Measurements from ENCODE around the gene URI1.

The URI1 gene

DNA sequence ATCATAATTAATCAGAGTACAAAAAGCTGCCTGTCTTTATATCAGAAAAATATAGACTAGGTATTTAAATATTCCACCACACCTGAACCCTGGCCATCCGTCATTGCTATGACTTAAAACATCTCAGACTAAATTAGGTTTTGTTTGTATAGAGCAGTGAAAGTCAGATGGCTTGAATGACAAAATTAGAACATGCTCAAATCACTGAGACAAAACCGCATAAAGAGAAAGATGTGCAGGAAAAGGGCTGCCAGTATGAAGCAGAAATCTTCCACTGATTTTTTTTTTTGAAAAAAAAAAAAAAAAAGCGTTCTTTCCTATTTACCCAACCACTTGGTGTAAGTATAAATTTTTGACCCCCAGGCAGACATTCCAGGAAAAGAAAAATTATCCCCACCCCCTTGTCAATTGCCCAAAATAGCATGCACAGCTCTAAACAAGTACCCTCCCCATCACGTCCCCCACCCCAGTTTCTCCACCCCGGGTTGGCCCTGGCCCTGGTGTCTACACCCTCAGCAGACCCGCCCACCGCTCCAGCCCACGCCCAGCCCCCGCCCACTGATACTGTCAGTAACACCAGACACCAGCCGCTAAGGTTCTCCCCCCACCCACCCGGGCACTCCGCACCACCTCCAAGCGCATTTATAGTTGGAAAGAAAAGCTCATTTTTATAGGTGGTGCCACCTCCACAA is 118.6 kb downstream of the URI1 start:
- DNase-seq = no peak

DNA sequence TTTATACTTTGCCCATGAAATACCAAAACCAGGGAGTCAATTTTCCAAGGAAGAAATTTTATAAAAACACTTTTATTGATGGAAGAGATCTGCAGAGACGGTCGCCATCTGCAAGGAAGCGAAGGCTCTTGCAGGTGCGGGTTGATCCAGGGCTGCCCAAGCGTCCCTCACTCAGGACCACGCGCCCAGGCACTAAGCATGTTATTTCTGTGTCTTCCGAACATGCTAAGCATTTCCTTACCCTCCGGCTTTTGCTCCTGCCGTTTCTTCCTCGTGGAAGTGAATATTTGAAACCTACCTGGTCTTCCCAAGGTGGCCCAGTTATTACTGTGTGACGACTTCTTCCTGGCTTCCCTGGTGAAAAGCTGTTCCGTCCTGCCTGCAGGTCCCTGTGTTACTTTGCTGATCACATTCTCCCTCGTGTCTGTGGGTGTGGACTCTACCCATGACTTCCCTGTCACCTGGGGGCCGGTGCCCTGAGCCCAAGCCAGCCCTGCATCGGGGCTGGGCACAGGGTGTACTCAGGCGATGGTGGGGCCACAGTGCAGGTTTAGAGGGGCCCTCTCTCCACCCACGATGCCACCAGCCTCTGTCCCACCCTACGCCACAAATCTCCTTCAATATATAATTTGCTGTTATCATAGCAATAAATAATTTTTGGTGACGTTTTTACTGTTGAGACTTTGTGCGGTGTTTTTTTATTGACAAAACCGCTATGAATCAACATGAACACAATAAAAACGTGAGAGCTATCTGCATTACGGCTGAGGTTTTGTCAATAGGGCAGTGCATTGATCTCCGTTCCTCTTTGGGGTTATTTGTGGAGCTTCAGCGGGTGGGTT is 119.4 kb downstream of the URI1 start:
- no peak for DNase-seq

DNA sequence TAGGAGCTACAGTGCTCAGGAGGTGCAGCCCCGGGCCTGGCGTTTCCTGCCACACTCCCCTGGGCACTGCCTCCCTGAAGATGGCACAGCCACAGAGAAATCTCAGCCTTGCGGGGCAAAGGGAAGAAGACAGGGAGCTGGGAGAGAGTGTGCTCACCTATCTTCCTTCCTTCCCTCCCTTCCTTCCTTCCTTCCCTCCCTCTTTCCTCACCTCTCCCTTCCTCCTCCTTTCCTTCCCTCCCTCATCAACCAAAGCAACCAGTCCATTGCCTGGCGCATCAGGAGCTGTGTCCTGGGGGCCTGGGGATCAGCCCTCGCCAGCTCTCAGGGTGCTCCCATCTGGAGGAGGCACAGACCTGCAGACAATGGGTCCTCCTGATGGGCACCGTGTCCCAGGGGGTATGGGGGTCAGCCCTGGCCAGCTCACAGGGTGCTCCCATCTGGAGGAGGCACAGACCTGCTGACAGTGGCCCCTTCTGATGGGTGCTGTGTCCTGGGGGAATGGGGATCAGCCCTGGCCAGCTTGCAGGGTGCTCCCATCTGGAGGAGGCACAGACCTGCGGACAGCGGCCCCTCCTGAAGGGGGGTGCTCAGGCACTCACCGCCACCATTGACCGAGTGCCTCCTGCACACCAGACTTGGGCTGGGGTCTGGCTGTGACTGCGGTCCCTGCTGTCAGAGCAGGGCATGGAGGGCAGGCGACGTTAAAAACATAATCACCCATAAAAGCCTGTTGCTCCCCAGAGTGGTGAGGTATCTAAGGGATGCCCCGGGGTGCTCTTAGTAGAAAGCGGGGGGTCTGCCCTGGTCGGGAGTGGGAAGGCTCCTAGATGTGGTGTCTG is 120.2 kb downstream of the URI1 start:
- no peak for DNase-seq

DNA sequence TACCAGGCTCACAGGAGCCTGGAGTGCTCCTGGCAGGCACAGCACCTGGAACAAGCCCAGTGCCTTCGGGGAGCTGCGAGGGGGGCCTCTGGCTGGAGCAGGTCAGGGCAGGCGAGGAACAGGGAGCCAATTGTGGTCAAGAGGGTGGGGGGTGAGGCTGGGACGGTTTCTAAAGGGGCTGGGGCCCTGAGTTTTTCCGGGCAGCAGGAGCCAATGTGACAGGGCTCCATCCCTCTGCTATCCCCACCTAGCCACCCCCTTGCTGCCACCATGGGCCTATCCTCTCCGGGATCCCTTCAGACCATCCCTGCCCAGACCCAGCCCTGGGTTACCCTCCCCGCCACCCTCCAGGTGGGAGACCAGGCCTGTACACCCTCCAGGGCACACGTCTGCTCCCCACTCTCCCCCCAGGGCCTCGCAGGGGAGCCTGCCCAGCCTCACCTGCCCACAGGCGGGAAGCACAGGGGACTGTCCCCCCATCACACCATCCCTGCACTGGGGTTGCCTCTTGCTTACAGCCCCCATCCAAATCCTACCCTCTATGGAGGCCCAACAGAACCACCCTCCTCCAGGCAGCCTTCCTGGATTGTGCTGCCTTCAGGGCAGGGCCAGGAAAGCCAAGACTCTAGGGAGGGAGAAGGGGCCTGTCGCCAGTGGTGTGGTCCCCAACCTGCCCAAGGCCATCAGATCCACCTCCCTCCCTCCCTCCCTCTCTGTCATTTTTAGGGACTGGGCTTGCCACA is 121.0 kb downstream of the URI1 start:
- DNase-seq = no peak

DNA sequence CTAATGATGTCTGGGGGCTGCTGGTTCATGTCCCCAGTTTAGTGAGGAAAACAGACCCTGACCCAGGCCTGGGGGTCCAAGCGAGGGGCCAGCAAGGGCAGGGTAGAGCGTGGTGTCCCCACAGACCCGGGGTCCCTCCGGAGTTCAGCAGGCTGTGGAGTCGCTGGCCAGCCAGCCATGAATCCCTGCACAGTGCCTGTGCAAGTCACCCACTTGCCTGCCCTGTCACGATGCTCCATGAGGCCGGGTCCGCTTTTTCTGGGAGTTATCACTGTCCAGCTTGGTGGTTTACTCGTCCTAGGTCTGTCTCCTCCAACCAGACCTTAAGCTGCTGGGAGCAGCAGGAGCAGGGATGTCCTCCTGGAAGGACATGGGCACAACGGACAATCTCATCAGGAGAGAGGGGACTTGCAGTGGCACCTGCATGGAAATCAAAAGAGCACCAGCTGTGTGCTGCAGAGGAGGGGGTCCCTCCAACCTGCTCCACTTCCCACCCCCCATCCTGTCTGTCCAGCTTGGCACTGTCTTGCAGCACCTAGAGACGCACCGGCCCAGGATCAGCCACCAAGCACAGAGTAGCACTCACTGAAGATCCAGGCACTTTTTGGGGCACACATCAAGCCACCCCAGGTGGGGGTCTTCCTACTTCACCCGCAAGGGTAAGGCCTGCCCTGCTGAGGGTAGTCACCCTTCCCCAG is 121.8 kb downstream of the URI1 start:
- DNase-seq = no peak

DNA sequence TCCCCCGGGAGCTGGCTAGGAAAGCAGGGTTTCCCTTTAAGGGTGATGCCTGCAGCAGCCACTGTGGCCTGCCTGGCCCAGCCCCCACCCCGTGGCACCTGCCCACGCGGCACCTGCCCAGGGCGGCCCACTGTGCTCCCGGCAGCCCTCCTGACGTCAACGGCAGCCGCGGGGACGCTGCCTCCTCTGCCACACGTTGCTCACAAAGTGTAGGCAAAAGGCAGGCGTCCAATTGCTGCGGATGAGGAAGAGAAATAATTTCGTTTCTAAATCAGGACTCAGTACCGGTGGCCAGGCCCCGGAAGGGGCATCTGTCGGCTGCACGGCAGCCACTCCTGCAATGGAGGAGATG is 122.3 kb downstream of the URI1 start:
- no peak for DNase-seq

DNA sequence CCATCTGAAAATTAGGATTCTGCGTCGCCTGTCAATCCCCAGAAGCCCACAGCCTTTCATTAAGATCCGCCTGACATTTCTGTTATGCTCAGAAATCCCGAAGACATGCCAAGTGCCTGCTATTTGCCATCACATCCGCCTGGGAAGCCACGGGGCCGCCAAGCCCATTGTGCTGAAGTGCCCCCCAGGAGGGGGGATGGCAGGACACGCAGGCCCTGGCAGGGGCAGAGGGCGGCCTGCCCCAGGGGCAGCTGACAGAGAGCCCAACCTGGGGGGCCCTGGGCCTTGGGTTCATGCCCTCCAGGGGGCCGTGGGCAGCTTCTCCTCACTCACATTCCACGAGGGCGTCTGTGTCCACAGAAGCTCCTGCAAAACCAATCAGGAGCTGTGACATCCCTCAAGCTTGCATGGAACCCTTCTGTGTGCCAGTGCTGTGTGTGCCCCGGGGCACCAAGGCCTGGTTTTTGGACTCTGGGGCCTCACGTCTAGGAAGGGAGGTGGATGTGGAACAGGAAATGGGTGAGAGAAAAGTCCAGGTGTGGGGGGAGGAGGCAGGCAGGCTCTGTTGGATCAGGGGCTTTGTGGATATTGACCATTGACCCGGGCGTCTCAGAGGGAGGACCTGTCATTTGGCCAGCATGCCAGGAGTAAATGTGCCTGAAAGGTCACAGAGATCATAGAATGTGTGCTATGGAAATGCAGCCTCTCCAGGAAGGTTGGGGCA is 122.9 kb downstream of the URI1 start:
- DNase-seq = no peak

DNA sequence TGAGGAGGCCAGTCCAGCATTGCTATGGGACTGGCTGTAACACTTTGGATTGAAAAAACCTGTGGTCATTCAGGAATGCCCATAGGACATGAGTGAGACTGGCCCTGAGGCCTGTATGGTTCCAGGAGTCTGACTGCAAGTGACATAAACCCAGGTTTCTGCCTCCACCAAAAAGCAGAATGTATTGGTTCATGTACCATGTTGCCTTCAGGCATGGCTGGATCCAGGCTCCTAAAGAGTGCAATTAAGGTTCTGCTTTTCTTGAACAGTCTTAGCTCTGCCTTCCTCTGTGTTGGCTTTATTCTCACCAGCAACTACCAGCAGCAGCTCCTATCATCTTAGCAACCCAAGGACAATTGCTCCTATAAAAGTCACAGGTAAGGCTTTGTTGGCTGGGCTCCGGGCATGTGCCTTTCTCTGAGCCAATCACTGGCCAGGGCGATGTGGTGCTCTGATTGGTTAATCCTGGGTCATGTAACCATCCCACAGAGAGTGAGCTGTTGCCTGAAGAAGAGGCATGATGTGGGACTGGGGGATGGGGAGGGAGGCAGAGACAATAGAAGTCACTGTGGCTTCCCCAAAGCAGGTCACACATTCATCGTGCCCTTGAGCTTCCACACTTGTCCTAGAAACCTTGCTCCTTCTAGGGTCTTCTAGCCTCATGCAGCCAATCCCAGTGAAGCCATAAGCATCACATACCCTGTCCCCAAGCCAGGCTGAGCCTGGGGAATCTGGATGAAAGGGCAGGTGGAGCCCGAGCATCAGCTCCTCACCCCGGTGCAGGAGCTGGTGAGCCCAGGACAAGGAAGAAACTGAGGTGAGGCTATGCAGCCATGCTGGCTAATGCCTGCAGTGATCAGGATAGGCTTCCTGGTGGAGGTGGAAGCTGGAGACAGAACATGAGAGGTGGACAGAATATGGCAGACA is 123.9 kb downstream of the URI1 start:
- no peak for DNase-seq

All from stimulated activated CD4-positive, alpha-beta T cell treated with anti-CD3 and anti-CD28 coated beads, Interleukin-12 subunit alpha, Interleukin-12 subunit beta, amount 100 ng/mL, for 4 hours (primary cell).